ENCODE results near the gene PLA2G4A.

The PLA2G4A gene

DNA sequence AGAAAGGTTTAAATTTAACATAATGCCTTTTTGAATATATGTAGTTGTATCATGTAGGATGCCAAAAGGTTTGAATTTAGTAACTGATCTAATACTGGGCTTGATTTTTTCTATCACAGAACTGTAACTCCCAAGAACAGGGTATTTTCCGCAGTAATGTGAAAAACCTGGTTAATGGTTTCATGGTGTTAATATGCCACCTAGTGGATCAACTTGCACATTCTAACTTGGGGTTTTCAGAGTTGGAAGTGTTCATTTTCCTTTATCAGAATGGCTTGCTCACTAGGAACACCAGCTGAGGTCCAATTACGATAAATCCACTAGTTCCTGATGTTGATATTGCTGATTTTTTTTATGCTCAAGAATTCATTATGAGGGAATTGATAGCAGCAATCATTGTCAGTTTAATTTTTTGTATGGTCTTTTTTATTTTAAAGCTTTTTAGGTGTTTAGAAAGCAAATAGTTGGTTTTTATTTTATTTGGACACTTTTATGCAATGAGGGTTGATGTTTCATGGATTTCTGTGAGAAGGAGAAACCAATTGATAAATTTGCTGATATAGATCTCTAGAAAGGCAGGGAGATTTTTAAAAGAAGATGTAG is 157.2 kb downstream of the PLA2G4A start:
- H3K4me3 ChIP-seq (ENCODE audit: low read depth, low read length) = no peak overlapping the region
- TF ChIP-seq, protein P1, sequence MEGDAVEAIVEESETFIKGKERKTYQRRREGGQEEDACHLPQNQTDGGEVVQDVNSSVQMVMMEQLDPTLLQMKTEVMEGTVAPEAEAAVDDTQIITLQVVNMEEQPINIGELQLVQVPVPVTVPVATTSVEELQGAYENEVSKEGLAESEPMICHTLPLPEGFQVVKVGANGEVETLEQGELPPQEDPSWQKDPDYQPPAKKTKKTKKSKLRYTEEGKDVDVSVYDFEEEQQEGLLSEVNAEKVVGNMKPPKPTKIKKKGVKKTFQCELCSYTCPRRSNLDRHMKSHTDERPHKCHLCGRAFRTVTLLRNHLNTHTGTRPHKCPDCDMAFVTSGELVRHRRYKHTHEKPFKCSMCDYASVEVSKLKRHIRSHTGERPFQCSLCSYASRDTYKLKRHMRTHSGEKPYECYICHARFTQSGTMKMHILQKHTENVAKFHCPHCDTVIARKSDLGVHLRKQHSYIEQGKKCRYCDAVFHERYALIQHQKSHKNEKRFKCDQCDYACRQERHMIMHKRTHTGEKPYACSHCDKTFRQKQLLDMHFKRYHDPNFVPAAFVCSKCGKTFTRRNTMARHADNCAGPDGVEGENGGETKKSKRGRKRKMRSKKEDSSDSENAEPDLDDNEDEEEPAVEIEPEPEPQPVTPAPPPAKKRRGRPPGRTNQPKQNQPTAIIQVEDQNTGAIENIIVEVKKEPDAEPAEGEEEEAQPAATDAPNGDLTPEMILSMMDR (conservative IDR thresholded peaks at IDR 0.05; ENCODE audit: low read depth, low read length) = peak; percentile 69
- DNase-seq (ENCODE audit: low read depth) = peak; percentile 87

DNA sequence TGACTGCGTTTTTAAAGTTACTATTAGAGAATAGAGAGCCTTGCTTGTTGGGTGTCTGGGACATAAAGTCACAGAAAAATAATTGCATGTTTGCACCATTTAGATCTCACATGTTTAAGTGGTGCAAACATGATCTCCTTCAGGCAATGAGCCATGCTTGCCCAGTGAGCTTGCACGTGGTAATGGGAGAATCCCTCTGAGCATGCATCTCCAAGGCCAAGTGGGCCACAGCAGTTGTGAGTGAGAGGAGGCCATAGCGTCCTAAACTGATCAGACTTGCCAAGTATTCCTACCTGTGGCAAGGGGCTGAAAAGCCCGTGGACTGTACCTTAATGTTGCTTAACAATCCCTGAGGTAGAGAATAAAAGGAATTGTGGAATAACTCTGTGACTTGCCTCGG is 158.3 kb downstream of the PLA2G4A start:
- TF ChIP-seq, protein P1 (conservative IDR thresholded peaks at IDR 0.05; ENCODE audit: low read depth, low read length) = no peak
- no peak for DNase-seq (ENCODE audit: low read depth)
- no peak overlapping the region for H3K4me3 ChIP-seq (ENCODE audit: low read depth, low read length)

DNA sequence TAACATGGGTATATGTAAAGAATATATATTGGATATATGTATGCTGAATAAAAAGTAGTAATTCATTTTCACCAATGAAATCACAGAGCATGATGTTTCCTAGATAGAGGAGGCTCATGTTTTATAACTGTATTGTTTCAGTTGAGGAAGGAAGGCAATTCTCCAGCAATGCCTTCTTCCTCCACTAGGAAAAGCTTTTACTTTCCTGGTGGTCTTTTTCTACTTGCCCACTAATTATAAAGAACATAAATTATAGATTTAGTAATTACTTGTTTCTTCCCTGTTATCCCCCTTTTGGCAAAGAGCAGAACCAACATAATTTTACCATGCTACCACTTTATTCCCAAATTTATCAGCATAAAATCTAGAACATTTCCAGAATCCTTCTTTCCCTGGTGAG is 159.0 kb downstream of the PLA2G4A start:
- TF ChIP-seq, protein P1 (conservative IDR thresholded peaks at IDR 0.05; ENCODE audit: low read depth, low read length) = peak; percentile 38
- no peak for DNase-seq (ENCODE audit: low read depth)

DNA sequence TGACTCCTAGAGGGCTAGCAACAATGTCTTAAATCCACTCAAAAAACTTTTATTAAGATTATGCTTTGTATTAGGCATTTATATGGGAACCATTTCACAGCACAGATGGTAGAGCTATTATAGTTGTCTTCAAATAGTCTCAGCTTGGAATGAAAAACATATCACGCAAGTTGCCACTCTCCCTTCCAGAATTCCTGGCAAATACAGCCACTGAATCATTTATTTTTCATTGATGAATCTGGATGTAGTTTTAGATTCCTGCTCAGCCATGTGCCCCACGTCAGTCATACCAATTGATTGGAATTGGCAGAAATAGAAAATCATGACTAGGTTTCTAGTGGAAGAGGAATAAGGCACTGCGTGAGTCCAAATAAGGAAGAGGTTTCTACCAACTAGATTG is 165.2 kb downstream of the PLA2G4A start:
- H3K4me3 ChIP-seq (ENCODE audit: low read depth, low read length) = no peak overlapping the region
- TF ChIP-seq, protein P1 (conservative IDR thresholded peaks at IDR 0.05; ENCODE audit: low read depth, low read length) = no peak
- DNase-seq (ENCODE audit: low read depth) = no peak

More for the DNA sequence above, 159.0 kb downstream of the PLA2G4A start:
- H3K4me3 ChIP-seq (ENCODE audit: low read depth, low read length) = no peak overlapping the region

DNA sequence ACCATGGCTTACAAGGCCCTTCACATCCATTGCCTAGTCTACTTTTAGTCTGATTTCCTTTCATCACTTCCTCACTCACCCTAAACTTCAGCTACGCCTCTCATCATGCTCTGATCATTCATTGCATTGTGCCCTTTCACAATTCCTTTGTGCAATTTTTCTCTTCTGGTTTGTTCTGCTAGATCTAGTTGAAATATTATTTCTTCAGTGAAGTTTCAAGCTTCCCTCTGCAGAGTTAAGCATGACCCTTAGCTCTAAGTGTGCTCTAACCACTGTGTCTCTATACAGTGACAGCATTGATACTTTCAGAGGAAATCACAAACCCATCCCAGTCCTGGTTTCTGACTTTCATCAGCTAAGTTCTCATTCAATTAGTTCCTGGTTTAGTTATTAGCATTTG is 166.1 kb downstream of the PLA2G4A start:
- H3K4me3 ChIP-seq (ENCODE audit: low read depth, low read length) = no peak overlapping the region
- DNase-seq (ENCODE audit: low read depth) = no peak

DNA sequence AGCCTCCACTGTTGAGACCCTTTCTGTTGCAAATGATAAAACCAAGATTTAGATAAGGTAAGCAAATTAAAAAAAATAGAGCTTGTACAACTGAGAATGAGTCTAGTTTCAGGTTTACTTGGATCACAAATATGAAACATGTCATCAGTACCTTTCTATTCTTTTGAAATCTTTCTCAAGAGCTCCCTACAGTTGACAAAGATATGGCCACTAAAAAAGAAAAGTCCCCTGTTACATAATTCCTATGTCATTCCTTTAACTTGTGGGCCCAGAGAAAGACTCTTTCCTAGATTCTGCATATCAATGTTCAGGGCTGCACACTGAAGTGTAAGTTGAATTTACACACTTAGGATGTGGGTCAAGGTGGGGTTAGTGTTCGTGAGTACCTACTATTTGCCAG is 168.1 kb downstream of the PLA2G4A start:
- H3K4me3 ChIP-seq (ENCODE audit: low read depth, low read length) = no peak overlapping the region
- TF ChIP-seq, protein P1 (conservative IDR thresholded peaks at IDR 0.05; ENCODE audit: low read depth, low read length) = no peak
- no peak for DNase-seq (ENCODE audit: low read depth)

More for the DNA sequence above, 166.1 kb downstream of the PLA2G4A start:
- TF ChIP-seq, protein P1 (conservative IDR thresholded peaks at IDR 0.05; ENCODE audit: low read depth, low read length) = no peak

DNA sequence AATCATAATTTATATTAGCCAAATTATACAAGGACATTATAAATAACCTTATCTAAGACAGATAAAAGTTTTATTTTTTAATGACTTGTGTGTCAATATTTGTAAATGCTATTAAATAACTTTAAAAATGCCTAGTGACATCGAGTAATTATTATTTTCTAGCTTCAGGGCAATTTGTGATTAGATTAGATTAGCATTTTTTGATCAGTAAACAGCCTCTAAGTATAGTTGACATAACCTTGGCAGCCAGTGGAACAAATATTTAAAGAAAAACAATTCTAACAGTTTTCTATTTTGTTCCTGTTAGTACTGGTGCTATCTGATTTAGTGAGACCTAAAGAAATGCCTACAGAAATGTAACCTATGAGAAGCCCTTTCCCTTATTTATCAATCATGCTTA is 169.1 kb downstream of the PLA2G4A start:
- no peak for DNase-seq (ENCODE audit: low read depth)
- TF ChIP-seq, protein P1 (conservative IDR thresholded peaks at IDR 0.05; ENCODE audit: low read depth, low read length) = no peak
- no peak overlapping the region for H3K4me3 ChIP-seq (ENCODE audit: low read depth, low read length)
